Femur (tissue), 1 donor: ENCODE results near the gene NBEA.

Source experiments
- DNase-seq: peaks from one replicate; pipeline ENCODE4 v3.0.0-alpha.2; 2017

NBEA gene

DNA sequence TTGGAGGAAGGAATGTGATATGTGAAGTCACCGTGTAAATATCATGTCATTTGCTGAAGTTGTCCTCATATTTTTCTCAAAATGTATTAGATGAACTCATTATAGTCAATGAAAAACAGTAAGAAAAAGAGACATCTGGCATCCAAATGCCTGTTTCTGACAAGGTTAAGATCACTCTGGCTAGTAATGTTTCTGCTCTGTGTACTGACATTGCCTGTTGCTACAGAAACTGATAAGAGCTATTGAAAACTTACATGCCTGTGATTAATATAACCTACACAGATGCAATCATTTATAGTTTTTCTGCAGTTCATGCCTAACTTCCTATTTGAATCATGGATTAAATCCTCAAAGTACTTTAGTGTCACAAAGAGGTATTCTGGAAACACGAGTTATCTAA is 249.8 kb downstream of the NBEA start:
- no peak for DNase-seq

DNA sequence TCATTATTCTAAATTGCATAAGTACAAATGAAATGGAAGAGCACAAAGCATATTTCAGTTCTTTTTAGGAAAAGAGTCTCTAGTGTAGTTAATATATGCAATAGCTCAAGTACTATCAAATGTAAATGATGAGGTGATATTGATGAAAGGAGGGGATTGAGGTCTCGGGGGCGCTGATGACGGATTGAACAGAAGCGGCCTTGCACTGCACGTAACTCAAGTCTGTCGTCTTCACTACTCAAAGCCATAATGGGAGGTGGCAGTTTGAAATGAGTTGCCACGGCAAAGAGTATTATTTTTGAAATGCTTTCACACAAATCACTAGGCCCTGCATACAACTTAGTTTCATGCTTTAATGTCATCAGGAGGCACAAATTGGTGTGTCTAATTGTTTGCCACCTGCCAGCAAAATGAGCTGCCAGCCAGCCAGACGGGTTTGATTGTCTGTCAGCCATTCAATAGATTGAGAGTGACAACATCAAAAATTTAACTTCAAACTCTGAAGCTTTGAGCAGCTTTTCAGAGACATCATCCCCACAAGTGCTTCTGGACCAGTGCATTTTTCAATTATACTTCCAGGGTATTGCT is 256.6 kb downstream of the NBEA start:
- no peak for DNase-seq

DNA sequence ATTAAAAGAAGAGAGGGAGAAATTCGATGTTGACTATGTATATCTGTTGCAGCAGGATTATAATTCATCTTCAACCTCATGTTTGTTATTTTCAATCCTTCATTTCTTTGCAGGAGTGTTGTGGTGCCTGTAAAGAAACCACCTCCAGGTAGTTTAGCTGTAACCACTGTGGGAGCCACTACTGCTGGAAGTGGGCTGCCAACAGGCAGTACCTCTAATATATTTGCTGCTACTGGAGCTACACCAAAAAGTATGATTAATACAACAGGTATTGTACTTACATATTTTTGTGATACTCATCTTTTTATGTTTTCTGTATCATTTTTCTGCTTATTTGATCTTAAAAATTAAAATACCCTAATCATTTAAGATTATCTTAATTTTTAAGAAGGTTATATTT is 266.5 kb downstream of the NBEA start:
- DNase-seq, result no peak

DNA sequence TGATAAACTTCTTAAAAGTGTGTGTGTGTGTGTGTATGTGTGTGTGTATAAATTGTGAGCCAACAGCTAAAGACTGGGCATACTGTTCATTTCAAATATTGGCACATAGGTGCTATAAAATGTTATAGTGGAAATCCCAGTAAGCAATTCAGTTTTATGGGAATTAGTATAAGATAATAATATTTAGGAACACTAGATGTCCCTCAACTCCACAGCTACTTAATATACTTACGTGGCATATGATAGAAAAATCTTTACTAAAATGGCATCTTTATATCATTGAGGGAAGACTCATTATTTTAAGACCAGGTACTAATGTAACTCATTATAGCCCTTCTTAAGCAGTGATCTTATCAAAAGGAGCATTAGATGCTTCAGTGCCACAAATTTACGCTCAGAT is 268.2 kb downstream of the NBEA start:
- no peak for DNase-seq

DNA sequence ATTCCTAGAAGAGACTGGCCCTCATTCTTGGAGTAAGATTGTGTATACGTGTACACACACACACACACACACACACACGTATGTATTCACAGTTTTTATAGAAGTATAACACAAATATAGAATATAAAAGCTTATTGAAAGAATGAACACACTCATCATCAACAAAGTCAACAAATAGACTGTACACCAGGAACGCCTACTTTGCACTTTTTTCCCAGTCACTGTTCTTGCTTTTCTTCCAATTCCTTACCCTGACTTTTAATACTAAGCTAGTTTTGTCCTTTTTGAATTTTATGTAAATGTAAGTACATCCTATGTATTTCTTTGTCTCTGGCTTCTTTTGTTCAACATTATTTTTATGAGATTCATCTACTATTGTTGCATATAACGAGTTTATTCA is 269.9 kb downstream of the NBEA start:
- no peak for DNase-seq

DNA sequence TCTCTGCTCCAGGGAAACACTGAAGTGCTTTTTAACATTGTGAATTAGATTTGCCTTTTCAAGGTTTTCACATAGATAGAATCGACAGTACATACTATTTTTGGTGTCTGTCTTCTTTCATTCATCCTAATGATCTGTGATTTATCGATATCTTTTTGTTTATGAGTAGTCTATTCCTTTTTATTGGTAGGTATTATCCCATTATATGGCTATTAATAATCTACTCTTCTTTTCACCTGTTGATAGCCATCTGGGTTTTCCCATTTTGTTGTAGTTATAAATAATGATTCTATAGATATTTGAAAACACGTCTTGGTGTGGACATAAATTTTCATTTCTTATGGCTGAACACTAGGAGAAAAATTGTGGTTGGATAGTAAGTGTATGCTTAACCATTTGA is 271.8 kb downstream of the NBEA start:
- DNase-seq, result no peak

DNA sequence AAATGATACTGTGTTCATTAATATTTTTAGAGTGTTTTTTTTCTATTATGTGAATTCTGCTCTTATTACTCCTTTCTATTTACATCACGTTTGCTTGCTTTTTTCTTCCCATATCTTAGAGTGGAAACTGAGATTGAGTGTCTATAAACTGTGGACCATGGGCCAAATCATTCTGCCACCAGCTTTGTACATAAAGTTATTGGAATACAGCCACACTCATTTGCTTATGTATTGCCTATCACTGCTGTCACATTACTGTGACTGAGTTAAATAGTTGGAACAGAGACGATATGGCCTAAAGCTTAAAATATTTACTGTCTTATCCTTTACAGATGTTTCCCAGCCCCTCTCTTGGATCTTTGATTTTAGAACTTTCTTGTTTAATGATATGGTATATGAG is 274.1 kb downstream of the NBEA start:
- DNase-seq, result no peak

DNA sequence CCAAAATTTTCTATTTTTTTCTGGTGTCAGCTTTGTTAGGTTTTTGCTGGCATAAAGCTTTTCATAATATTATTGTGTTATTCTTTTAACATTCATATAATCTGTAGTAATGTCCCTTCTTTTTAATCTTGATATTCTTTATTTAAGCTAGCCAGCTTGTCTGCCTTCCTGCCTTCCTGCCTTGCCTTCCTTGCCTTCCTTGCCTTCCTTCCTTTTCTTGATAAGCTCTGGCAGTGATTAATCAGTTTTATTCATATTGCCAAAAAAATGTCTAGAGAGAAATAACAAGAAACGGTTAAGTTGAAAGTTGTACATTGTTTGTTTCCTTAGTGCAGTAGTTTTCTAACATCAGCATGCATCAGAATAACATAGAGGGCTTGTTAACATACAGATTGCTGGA is 277.0 kb downstream of the NBEA start:
- DNase-seq, result no peak

DNA sequence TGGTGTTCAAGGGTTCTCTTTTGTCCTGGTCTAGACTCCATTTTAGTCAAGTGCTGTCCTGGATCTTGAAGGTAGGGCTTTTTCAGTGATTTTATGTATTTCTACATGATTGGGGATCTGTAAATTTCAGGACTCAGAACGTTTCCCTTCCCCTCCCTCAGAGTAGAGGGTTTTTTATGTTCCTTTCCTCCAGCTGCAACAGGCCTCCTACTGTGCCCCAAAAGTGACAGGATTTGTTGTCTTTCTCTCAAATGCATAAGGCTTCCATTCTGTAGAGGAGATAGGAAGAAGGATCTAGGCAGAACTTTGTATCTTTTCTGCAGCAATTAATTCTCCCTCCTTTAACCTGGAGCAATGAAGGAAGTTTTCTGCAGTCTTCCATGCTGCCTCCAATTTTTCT is 283.1 kb downstream of the NBEA start:
- no peak for DNase-seq

DNA sequence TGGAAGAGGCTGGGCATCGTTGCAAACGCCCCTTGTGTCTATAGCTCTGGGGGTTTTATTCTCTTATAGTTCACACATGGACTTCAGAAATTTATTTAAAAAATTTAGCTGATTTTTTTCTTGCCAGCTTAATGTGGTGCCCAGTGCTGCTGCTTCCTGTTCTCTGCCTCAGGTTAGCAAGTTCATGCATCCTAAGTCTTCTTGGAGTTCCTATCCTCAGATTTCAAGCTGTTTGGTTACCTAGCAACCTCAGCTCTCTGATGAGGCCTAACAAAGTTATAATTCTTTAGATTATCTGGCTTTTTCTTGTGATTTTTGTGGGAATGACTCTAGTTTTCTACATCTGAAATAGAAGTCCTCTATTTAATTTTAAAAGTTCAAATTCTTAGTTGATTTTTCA is 283.5 kb downstream of the NBEA start:
- no peak for DNase-seq

DNA sequence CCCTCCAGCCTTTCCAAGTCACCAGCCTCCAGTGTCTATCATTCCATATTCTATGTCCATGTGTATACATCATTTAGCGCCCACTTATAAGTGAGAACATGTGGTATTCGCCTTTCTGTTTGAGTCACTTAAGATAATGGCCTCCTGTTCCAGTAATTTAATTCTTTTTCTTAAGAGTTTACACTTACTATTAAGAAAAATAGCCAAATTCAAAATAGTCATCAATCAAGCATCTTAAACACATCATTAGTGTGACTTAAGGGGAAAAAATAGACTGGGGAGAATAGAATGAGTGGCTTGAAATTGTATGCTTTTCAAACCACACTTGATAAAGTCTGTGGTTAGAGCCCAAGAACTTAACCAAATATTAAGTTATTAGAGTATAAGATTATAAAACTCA is 286.5 kb downstream of the NBEA start:
- no peak for DNase-seq

DNA sequence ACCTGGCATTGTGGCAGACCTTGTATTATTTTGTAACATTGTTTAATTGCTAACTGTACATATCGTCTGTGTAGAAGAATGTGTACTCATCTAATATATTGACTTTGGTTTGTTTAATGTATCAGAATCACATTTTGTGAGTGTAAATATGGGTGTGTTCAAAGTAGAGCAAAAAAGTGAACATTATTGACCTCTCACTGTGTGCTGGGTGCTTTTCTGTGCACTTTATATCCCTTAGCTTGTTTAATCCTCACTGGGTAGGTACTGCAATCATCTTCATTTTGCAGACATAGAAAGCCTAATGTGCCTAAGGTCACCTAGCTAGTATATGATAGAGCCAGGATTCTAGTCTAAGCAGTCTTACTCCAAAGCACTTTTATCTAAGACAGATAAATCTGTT is 289.4 kb downstream of the NBEA start:
- DNase-seq, result no peak

DNA sequence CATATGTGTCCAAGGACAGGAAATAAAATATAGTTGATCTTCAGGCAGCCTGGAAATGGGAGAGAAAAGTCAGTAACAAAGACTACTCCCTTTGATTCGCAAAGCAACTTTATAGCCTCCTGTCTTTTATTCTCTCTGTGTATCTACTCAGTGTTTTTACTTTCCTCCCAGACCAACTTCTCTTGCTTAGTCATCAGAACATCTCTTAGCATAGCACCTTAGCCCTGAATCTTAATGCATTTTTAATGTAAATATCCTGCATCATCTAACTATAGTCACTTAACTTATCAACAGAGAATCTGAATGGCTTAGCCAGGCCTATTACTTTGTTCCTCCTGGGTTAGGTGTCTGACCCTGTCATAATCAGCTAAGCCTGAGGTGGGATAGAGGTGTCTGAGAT is 296.2 kb downstream of the NBEA start:
- DNase-seq, result no peak

DNA sequence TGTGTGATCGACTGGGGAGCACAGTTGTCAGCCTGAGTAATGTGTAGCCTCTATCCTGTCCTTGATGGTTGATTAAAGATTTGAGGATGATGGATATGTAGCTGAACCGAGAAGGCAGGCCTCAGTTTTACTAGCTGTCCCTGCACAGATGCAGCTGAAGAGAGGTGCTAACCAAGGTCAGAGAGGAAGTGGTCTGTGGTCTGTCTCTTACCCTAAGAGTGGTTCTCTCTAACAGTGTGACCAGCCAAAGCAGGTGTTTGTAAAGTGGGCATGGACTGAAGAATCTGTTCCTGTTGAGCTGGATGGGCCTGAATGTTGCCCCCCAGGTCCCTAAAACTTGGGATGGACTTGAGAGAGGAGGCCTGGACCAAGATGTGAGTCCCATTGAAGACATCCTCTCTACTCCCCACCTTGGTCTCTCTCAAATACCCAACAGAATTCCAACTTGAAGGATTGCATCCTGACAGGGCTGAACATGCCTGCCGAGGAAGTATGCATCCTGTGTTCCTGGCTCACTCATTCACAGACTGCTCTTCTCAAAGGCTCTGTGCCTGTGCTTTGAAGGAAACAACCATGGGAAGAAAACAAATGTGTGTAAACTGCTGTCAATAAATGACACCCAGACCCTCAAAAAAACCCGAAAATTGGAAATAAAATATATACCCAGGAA is 310.6 kb downstream of the NBEA start:
- DNase-seq, result no peak

DNA sequence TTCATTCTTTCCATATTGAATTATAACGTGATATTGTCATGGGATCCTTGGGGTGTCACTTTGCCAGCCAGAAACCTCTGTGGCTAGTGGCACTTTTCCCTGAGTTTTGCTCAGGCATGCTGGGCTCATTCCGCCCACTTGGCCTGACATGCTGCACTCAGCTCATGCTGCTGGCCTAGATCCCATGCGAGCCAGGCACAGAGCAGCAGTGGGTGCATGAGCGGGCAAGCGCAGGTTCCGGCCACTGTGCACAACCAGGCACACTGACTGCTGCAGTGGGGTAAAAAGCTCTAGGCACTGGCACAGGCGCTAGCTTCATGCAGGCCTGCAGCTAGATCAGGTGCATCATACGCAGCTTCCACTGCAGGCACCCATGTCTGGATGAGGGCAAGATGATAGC is 313.2 kb downstream of the NBEA start:
- no peak for DNase-seq

DNA sequence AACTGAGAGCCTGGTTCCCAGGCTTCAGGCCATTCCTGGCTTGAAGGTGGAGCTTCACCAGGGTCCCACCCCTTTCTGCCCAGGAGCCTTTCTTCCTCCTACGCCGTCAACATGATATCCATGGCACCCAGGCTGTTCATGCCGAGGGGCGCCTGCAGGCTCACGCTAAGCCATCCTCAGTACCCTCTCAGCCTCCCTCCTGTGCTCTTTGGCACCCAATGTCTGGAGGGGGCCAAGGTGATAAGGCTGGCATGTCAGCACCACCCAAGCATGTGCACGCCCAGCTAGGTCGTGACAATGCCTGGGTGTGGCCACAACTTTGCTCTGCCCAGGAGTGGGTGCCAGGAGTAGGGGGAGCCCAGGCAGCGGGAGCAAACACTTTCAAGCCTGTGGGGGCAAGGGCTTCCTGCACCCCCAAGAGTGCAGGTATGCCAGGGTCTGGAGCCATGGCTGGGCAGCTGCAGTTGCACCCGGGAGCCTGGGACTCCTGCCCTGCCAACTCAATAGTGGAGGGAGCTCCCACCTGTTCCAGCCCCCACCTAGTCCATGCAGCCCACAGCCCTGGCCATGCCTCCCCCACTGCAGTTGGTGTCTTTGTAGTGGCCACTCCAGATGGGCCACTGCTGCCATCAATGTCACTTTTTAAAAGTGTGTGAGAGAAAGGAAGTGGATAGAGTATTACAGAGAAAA is 314.5 kb downstream of the NBEA start:
- no peak for DNase-seq

DNA sequence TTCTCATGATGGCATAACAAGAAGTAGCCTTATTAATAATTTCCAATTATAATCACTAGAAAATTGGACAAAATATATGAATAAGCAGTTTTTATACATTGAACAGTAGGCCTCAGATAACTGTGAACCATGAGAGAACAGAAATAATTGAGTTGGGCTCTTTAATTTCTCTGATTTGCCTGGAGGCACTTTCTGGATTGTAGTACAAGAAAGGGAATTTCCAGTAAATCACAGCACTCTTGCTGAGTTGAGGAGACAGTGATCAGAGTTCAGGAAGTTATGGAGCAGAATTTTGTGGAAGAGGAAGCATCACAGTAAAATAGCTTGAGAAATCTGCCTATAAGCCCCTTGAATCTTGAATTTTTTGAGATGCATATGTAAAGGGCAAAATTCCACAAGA is 318.2 kb downstream of the NBEA start:
- no peak for DNase-seq

DNA sequence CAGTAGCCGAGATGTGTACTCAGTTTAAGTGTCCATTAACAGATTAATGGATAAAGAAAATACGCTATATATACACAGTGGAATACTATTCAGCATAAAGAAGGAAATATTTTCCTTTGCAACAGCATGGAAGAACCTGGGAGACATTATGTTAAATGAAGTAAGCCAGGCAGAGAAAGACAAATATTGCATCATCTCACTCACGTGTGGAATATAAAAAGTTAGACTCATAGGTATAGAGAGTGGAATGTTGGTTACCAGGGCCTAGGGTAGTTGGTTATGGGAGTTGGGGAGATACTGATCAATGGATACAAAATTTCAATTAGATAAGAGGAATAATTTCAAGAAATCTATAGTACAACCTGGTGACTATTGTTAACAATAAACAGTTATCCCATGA is 324.3 kb downstream of the NBEA start:
- DNase-seq, result no peak

DNA sequence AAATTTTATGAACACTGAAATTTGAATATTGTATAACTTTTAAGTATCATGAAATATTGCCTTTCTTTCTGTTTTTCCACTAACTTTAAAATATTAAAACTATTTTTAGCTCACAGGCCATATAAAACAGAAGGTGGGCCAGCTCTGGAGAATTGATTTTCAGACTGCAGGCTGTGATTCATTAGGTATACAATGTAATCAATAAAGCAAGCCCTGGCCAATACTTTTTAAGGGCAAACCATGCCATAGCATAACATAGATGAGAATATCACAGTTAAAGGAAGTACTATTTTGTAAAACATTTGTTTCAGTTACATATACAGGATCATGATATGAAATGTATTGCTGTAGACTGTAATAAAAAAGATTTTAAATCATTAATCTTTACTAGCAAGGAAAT is 336.8 kb downstream of the NBEA start:
- DNase-seq, result no peak

DNA sequence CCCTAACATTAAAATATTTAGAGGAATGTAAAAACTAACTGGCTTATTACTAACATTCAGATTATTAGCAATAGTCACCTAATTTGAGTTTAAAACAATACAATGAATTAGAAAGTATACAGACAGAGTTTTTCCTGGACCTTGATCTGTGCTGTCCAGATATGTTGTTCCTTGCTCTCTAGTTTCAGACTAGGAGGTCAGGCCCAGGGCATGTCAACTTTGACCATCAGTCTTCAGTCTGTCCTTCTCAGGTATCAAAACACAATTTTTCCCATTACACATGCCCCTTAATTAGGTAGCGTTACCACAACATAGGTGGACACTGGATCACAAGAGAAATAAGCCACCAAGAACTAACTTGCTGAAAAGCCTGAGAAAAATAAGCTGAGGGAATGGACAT is 337.4 kb downstream of the NBEA start:
- no peak for DNase-seq

DNA sequence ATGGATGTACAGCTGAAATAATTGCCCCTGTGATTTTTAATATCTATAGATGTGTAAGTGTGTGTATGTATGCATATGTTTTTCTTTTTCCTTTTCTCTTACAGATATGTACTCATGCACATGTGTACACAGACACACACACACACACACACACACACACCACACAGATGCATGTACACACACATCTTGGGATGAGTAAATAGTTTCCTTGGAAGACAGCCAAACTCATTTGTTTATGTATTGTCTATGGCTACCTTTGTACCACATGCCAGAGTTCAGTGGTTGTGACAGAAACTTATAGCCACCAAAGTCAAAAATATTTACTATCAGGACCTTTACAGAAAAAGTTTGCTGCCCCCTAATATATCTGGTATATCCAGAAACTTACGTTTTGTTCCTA is 341.8 kb downstream of the NBEA start:
- DNase-seq, result no peak

DNA sequence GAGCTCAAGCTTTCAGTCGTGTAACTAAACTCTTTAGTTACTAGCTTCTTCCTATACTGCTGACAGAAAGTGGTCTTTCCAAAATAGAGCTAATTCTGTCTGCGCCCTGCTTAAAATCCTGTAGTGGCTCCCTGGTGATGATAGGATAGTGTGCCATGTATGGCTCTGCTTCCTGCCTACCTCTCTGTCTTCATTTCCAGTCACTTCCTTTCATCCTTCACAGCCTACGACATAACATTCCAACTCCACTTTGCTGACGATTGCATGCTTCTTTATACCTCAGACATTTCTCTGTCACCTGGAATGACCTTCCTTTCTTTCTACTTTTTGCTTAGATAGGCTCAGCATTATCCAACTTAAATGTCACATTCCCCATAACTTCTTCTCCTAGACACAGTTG is 343.6 kb downstream of the NBEA start:
- no peak for DNase-seq

DNA sequence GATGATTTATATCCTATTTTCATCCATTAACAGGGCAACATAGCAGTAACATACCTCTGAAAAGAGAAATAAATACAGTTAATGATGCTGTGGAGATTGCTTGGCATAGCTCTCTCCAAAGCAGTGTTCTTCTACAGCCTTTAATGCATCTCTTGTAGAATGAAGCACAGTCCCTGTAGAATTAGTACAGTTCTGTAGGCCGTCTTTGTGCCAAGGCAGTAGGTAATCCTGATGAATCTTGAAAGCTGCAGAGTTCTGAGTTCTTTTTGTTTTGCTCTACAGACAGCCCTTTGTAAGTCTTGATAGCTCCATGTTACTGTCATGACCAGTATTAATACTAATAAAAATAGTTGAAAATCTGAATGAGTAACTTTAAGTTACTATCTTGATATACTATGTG is 350.3 kb downstream of the NBEA start:
- no peak for DNase-seq

DNA sequence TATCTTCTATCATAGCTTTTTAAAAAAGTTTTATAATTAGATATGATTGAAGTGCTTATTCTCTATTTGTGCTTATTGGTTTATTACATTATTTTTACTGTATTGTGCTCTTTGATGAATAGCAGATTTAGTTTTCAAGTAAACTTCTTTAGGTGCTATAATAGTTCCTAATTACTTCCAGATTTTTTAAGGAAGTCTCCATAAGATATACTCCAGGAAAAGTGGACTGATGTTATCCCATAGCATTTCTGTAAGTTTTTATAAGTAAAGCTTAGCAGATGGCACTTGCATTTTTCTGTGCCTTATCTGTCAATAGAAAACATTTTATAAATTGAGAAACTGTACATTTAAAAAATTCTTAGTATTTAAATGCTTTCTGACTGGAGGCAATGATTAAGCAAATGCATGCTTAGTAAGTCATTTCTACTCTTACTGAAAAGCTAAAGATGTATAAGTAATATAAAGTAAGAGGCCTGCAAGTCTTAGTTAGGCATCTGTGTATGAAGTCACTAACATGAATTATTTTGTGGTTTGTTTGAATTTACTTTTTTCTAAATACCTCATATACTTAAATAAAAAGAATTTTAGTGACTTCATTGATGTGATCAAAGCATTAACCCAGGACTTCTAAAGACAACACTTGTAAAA is 351.6 kb downstream of the NBEA start:
- DNase-seq, result no peak
